WTC11 (cell line): Measurements from ENCODE around the gene ARHGAP23. TPM values are rescaled to one million over a fixed set of nuclear protein-coding genes. Genes with fewer than 3 reads are reported as not detected.
"Not testable (repeated sequence)": the region's sequence is repeated elsewhere in the genome, so short reads cannot be mapped to it uniquely, and the experiment has no call there.

Experiments used
- ATAC-seq: fragments of 200-7000 bp; cut with Tn5 transposase; 2 replicates; pipeline ENCODE4 v1.10.0; 2021; ENCODE audit warnings: mild to moderate bottlenecking, moderate library complexity
- CTCF ChIA-PET: fragments of 300-600 bp; sonication (Branson Sonifier 250); formaldehyde crosslinking; loops from one replicate; lab custom pipeline; 2021; ENCODE audit warnings: antibody characterized with exemption; lab: Charles Lee
- POLR2A ChIA-PET: fragments of 350-600 bp; sonication (Branson Sonifier 250); formaldehyde crosslinking; loops from one replicate; lab custom pipeline; 2021; ENCODE audit warnings: antibody characterized with exemption; lab: Charles Lee
- DNase-seq: peaks from one replicate; pipeline ENCODE4 v3.0.0; 2021; ENCODE audit warnings: low spot score
- H3K27ac Mint-ChIP-seq: 2 replicates; pipeline ENCODE4 v1.8.0; 2021; ENCODE audit warnings: mixed read lengths
- H3K27me3 Mint-ChIP-seq: 2 replicates; pipeline ENCODE4 v1.8.0; 2021; ENCODE audit warnings: low read depth, mild to moderate bottlenecking, moderate library complexity, mixed read lengths
- H3K36me3 Mint-ChIP-seq: 2 replicates; pipeline ENCODE4 v1.8.0; 2021; ENCODE audit warnings: mixed read lengths
- H3K4me1 Mint-ChIP-seq: 2 replicates; pipeline ENCODE4 v1.8.0; 2022; ENCODE audit warnings: mixed read lengths
- H3K4me3 Mint-ChIP-seq: 2 replicates; pipeline ENCODE4 v1.8.0; 2021; ENCODE audit warnings: mild to moderate bottlenecking, moderate library complexity, mixed read lengths
- H3K9me3 Mint-ChIP-seq: 2 replicates; pipeline ENCODE4 v1.8.0; 2021; ENCODE audit warnings: mixed read lengths
- CTCF ChIP-seq: fragments of 200-600 bp; IDR thresholded peaks from 2 replicates; pipeline ENCODE4 v1.8.0; 2022; ENCODE audit warnings: antibody characterized with exemption
- ELF4 ChIP-seq: sonication (generic); formaldehyde crosslinking; IDR thresholded peaks from 2 replicates; pipeline ENCODE4 v1.8.1; 2022; ENCODE audit warnings: low read depth, mild to moderate bottlenecking, moderate library complexity, missing genetic modification reagents
- HMGA2 ChIP-seq: fragments of 250-450 bp; sonication (Bioruptor Pico); IDR thresholded peaks from 2 replicates; pipeline ENCODE4 v1.4.0; 2021; ENCODE audit warnings: mild to moderate bottlenecking, moderate library complexity
- HMGXB4 ChIP-seq: sonication (generic); formaldehyde crosslinking; IDR thresholded peaks from 2 replicates; pipeline ENCODE4 v1.8.1; 2023; ENCODE audit warnings: mild to moderate bottlenecking, moderate library complexity, missing genetic modification reagents
- MXD4 ChIP-seq: fragments of 250-450 bp; sonication (Bioruptor Pico); IDR thresholded peaks from 2 replicates; pipeline ENCODE4 v1.8.0; 2021; ENCODE audit warnings: mild to moderate bottlenecking, moderate library complexity, borderline replicate concordance
- NR2C2 ChIP-seq: sonication (generic); formaldehyde crosslinking; IDR thresholded peaks from 2 replicates; pipeline ENCODE4 v1.8.0; 2022; ENCODE audit warnings: mild to moderate bottlenecking, missing genetic modification reagents
- SMAD3 ChIP-seq: sonication (generic); formaldehyde crosslinking; IDR thresholded peaks from 2 replicates; pipeline ENCODE4 v1.8.0; 2022; ENCODE audit warnings: missing genetic modification reagents, mild to moderate bottlenecking, borderline replicate concordance
- SP1 ChIP-seq: sonication (generic); formaldehyde crosslinking; conservative IDR thresholded peaks from 2 replicates; pipeline ENCODE4 v1.8.1; 2022; ENCODE audit warnings: missing genetic modification reagents
- STAT6 ChIP-seq: sonication (generic); formaldehyde crosslinking; conservative IDR thresholded peaks from 2 replicates; pipeline ENCODE4 v1.8.1; 2023; ENCODE audit warnings: mild to moderate bottlenecking, low read depth, missing genetic modification reagents, moderate library complexity
- TCF7 ChIP-seq: sonication (generic); formaldehyde crosslinking; IDR thresholded peaks from 2 replicates; pipeline ENCODE4 v1.8.0; 2022; ENCODE audit warnings: mild to moderate bottlenecking, low read depth, missing genetic modification reagents, moderate library complexity
- ZBTB43 ChIP-seq: sonication (generic); formaldehyde crosslinking; IDR thresholded peaks from 2 replicates; pipeline ENCODE4 v1.8.1; 2023; ENCODE audit warnings: mild to moderate bottlenecking, missing genetic modification reagents
- ZNF121 ChIP-seq: sonication (generic); formaldehyde crosslinking; IDR thresholded peaks from 2 replicates; pipeline ENCODE4 v1.8.0; 2023; ENCODE audit warnings: missing genetic modification reagents
- ZNF416 ChIP-seq: fragments of 250-450 bp; sonication (Bioruptor Pico); IDR thresholded peaks from 2 replicates; pipeline ENCODE4 v1.9.0; 2021; ENCODE audit warnings: mild to moderate bottlenecking, inconsistent platforms
- ZNF671 ChIP-seq: fragments of 250-450 bp; sonication (Bioruptor Pico); IDR thresholded peaks from 2 replicates; pipeline ENCODE4 v1.8.0; 2021; ENCODE audit warnings: mild to moderate bottlenecking
- total RNA-seq: library from RNA; stranded (reverse); gene quantifications from 3 replicates; pipeline ENCODE4 v1.2.3, GENCODE V29; 2021

Gene ARHGAP23
- total RNA-seq, 1 experiment from 2014 or later: 66.0 TPM

GRCh38 chr17:38436386-38436785 lies 8.1 kb downstream of the ARHGAP23 start:
- POLR2A ChIA-PET: interaction anchor here (1.6 kb wide), 1 partner anchor 14 kb away, joined by 7 read pairs; no protein-coding TSS in a partner anchor
- TF ChIP-seq HMGXB4 (CRISPR knock-in tag): no peak
- TF ChIP-seq HMGA2 (CRISPR knock-in tag): no peak
- no peak for TF ChIP-seq MXD4 (CRISPR knock-in tag)
- TF ChIP-seq SMAD3 (CRISPR knock-in tag): no peak
- TF ChIP-seq, all 79 proteins: peak for 0
- Mint-ChIP-seq H3K27ac (no peak overlapping the region), H3K36me3 (no peaks in the 10 kb centered on the region), H3K27me3 (no peaks in the 10 kb centered on the region), H3K9me3 (no peaks in the 10 kb centered on the region), H3K4me1 (peaks cover 62% of the 10 kb centered on the region), H3K4me3 (no peak overlapping the region)
- ATAC-seq: no peak
- DNase-seq: no peak
- CTCF ChIA-PET: interaction anchor here (0.8 to 2.0 kb wide), 2 partner anchors 9 to 13 kb away, joined by 4 to 12 read pairs; no protein-coding TSS in a partner anchor

- H3K27ac Mint-ChIP-seq, ATAC-seq, DNase-seq, H3K27me3 Mint-ChIP-seq, H3K9me3 Mint-ChIP-seq: not testable (repeated sequence)
- POLR2A ChIA-PET: interaction anchor here (0.6 to 1.6 kb wide), 2 partner anchors 13 to 122 kb away, joined by 3 to 7 read pairs; no protein-coding TSS in a partner anchor
- CTCF ChIA-PET: interaction anchor here (0.9 to 2.0 kb wide), 4 partner anchors 12 to 23 kb away, joined by 3 to 12 read pairs (median 4); no protein-coding TSS in a partner anchor
- H3K4me1 Mint-ChIP-seq: peaks cover 68% of the 10 kb centered on the region
- TF ChIP-seq ZNF121 (CRISPR knock-in tag): peak; percentile 90; the same call in 1 of the 2 replicates
- TF ChIP-seq, all 79 proteins: peak for 1; not testable (repeated sequence) for 78
- not testable (repeated sequence) for H3K4me3 Mint-ChIP-seq, H3K36me3 Mint-ChIP-seq
Measured at GRCh38 chr17:38437313-38437712, 9.0 kb downstream of the ARHGAP23 start.

- no peak for DNase-seq
- no peaks in the 10 kb centered on the region for H3K9me3 Mint-ChIP-seq
- no peaks in the 10 kb centered on the region for H3K27me3 Mint-ChIP-seq
- H3K27ac Mint-ChIP-seq: peak overlapping the region; percentile 42
- ATAC-seq: no peak
- H3K4me1 Mint-ChIP-seq: peaks cover 76% of the 10 kb centered on the region
- H3K4me3 Mint-ChIP-seq: no peak overlapping the region
- CTCF ChIA-PET: interaction anchor here (0.9 to 1.7 kb wide), 3 partner anchors 15 to 90 kb away, joined by 3 to 7 read pairs (median 4); no protein-coding TSS in a partner anchor
- H3K36me3 Mint-ChIP-seq: no peaks in the 10 kb centered on the region
- no peak for TF ChIP-seq ZNF121 (CRISPR knock-in tag)
- no peak for TF ChIP-seq CTCF
- no peak for TF ChIP-seq ZBTB43 (CRISPR knock-in tag)
- TF ChIP-seq SP1 (CRISPR knock-in tag): no peak
- TF ChIP-seq TCF7 (CRISPR knock-in tag): no peak
- no peak for TF ChIP-seq ZNF671
- TF ChIP-seq STAT6 (CRISPR knock-in tag): no peak
- TF ChIP-seq ELF4 (CRISPR knock-in tag): no peak
- TF ChIP-seq NR2C2: no peak
- no peak for TF ChIP-seq ZNF416 (CRISPR knock-in tag)
- POLR2A ChIA-PET: no interaction called here
Measured at GRCh38 chr17:38439436-38439835, 11.2 kb downstream of the ARHGAP23 start.
